Hematopoietic multipotent progenitor cell treated with erythropoietin and hydrocortisone succinate and interleukin-3 and kit ligand, for 6 days (in vitro differentiated cells): ENCODE measurements around the gene ABHD6.
A peak's percentile ranks its signal among the peaks of the same experiment; 100 is the strongest.
"Not testable (repeated sequence)": the region's sequence is repeated elsewhere in the genome, so short reads cannot be mapped to it uniquely, and the experiment has no call there.

Experiments
- DNase-seq: peaks from one replicate; pipeline ENCODE4 v3.0.0-alpha.2; 2015

The ABHD6 gene

DNA sequence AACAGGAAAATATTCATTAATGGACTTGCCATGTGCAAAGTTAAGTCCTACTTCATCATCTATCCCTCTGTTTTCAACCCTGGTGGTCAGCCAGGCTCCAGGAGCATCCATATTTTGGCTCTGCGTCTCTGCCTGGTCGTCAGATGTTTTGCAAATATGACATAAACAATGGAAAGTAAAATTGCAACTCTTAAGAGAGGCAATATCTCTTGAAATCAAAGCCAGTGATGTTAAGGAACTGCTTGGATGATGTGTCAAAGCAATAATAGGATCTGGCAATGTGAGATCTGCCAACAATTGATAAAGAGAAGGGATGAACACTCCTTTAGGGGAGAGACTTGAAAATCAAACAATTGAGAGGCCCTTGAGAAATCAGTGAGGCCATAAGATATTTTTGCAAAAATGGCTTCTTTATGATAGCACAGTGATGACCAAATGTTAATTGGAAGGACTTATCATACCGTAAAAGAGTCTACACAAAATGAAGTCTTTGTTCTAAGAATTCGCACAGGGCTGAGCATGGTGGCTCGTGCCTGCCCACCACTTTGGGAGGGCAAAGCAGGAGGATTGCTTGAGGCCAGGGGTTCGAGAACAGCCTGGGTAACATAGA, 6.5 kb downstream of the ABHD6 start:
- no peak for DNase-seq

DNA sequence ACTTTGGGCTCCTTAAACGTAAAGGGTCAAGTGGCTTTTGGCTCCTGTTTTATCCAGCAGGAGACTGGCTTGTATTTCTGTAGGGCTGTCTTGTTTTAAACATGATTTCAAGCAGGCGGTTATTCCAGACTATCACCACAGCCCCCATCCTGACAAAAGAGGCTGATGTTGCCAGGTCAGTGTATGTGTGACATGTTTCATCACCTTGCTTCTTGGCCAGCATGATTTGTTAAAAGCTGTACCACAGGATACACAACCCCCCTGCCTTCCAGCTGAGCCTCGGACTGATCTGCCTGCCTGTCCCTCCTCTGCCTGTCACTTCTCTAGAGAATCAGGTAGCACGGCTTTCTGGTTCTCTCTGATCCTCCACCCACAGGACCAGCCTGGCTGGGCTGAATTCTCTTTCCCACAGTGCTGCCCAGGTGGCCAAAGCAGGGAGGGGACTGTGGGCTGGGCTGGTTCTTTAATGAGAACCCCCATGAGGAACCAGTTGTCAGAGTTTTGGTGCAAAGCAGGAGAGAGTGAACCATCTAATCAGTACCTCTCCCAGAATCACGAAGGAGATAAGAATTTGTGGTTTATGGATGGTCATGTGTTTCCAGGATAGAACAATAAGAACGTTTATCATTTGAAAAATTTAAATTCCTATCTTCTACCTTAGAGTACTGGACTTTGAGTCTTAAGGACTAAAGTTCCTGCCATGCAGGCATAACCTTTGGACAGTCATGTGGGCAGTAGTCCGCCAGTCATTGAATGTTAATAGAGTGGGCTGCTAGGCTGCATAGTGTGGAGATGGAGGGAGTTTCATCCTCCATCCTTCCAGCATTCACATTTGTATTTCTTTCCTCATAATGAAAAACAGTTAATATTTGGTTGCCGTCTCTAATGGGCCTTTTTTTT, 8.8 kb downstream of the ABHD6 start:
- peak; percentile 15 for DNase-seq

GRCh38 chr3:58249358-58250092, 11.9 kb downstream of the ABHD6 start:
- no peak for DNase-seq

DNA sequence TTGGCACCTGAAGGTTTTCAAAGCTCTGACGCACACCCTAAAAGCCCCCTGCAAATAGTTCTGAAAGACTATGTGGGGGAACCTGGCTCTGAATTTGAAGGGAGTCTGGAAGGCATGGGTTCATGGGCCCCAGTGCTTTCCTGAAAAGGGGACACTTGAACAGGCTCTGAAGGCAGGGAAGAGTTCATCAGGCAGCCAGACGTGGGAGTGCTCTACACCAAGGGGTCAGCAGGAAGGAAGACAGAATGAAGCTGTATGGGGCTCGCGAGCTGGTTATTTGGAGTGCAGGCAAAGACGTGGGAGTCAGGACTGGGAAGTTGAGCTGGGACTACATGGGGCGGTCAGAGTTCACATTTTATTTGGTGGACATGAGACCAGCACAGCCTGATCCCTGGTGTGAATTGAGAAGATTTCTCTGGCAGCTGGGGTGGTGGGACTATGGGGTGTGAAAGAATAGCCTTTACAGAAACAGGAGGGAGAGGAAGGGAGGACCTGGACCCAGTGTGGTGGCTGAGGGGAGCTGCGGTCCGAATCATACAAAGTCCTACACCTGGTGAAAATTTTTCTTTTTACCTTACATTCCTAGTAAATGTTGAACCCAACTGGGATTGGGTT, 12.6 kb downstream of the ABHD6 start:
- no peak for DNase-seq

GRCh38 chr3:58251631-58252035, 14.0 kb downstream of the ABHD6 start:
- DNase-seq = no peak

DNA sequence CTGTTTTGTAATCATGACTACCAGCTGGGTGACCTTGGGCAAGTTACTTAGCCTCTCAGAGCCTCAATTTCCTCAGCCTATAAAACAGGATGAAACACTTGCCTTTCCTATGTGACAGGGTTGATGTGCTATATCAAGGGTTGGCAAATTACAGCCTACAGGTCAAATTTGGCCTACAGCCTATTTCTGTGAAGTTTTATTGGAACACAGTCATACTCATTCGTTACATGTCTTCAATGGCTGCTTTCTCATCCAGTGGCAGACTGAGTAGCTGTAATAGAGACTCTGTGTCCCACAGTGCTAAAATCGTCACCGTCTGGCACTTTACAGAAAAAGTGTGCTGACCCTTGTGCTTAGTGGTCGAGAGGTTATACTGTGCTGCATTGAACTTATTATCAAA, 16.6 kb downstream of the ABHD6 start:
- no peak for DNase-seq

DNA sequence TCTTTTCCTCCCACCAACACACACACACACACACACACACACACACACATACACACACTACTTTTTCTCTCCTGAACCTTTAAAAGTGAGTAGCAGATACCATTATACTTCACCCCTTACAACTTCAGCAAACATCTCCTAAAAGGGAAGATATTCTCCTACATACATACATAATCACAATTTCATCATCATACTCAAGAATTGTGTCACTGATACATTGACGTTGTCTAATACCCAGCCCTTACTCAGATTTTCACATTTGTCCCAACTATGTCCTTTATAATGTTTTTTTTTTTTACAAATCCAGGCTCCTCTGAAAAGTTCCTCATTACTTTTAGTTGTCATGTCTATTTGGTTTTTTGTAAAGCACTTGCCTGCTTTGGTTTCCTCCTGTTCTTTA, 18.5 kb downstream of the ABHD6 start:
- no peak for DNase-seq

DNA sequence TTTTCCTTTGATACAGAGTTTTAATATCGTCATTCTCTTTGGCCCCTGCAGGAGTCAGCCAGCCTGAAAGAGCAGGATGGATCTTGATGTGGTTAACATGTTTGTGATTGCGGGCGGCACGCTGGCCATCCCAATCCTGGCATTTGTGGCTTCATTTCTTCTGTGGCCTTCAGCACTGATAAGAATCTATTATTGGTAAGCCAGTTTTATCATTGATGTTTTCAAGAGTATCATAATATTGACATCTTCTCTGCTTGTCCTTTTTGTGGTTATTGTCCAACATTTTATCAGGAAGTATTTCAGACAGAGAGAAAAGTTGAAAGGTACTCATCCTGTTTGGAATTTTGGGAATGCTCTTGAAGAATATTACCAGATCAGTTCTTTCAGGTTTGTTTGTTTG, 18.9 kb downstream of the ABHD6 start:
- DNase-seq = no peak

GRCh38 chr3:58258392-58259055, 20.9 kb downstream of the ABHD6 start:
- no peak for DNase-seq

GRCh38 chr3:58260261-58260731, 22.7 kb downstream of the ABHD6 start:
- no peak for DNase-seq

DNA sequence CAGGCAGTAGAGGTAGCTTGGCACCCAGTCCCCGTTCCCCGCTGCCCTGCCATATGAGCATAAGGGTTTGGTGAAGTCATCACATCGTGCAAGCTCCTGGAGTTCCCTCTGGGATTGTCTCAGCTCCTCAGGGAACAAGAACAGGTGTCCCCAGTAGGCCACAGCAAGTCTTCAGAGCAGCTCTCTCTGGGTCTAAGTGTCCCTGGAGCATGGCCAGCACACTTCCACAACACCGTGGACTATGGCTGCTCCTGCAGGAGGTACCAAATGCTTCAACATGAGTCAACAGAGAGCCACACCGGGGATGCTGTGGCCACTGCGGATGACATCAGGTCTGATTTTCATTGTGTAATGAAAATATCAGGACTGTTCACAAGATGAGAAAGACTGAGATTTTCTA, 23.1 kb downstream of the ABHD6 start:
- no peak for DNase-seq

- no peak for DNase-seq
Measured at GRCh38 chr3:58261954-58262666, 24.5 kb downstream of the ABHD6 start.

DNA sequence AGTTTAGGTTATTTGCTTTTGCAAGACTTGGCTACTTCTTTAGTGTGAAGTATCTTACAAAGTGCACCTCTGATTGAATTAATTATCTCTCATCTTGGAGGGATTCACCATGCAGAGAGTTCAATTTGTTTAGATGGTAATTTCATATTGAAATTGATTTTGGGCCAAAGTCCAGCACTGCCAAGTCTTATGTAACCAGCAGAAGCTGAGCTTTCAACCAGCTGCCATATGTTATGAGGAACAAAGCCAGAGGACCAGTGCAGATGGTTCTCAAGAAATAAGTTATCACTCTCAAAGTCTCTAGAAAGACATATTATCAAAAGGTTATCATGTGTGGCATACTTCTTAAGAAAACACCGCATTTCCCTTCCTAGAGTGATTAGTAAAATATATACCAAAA, 29.0 kb downstream of the ABHD6 start:
- no peak for DNase-seq

DNA sequence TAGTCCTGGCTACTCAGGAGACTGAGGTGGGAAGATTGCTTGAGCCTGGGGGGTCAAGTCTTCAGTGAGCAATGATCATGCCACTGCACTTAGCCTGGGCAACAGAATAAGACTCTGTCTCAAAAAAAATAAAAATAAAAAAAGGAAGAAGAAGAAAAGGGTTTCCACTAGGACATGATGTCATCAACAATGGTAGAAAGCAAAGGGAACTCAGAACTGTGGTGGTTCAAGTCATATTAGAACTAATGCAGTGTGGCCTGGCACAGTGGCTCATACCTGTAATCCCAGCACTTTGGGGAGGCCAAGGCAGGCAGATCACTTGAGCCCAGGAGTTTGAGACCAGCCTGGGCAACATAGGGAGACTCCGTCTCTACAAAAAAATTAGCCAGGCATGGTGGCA, 30.0 kb downstream of the ABHD6 start:
- not testable (repeated sequence) for DNase-seq

DNA sequence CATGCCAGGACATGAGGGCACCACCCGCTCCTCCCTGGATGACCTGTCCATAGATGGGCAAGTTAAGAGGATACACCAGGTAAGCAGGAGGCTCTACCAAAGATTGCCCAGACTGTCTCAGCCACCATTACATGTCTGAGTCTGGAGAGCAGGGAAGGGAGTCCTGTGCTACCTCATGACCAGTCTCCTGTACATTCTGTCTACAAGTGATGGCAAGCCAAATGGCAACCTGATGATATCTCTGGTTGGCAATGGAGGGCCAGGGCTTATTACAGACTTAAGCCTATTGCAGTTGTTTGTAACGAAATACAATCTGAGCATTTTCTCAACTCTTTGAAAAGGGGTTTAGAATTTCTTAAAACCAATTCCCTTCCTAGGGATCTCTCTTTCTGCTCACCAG, 31.8 kb downstream of the ABHD6 start:
- DNase-seq = no peak

DNA sequence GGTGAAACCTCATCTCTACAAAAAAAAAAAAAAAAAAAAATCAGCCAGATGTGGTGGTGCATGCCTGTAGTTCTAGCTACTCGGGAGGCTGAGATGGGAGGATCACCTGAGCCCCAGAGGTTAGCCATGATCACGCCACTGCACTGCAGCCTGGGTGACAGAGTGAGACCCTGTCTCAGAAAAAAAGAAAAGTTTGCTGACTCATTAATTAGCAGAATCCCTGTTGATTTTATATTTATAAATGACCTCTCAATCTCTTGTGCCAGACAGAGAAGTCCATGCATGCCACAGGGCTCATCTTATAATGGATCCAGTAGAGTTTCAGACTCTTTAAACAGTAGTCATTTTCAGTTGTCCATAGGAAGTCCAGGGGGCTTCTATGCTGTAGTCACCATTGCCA, 32.9 kb downstream of the ABHD6 start:
- no peak for DNase-seq

DNA sequence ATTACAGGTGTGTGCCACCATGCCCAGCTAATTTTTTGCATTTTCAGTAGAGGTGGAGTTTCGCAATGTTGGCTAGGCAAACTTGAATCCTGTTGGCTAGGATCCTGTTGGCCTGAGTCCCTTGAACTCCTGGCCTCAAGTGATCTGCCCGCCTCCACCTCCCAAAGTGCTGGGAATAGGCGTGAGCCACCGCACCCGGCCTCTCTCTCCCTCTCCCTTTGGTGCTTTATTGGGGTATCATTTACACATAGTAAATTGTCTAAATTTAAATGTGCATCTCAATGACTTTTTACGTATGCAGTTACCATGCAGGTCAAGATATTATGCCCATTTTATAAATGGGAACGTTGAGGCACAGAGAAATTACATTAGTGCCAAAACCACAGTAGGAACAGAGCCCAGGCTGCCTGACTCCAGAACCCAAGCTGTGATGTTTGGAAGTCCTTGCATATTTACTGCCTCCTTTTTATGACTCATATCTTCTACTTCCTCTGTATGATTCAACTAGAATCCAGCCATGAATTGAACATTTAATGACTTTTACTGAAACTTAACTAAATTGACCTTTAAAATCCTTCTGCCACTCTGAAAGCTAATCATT, 34.4 kb downstream of the ABHD6 start:
- DNase-seq = no peak

- no peak for DNase-seq
Measured at GRCh38 chr3:58272891-58273290, 35.3 kb downstream of the ABHD6 start.

- not testable (repeated sequence) for DNase-seq
Measured at GRCh38 chr3:58273362-58273761, 35.8 kb downstream of the ABHD6 start.

DNA sequence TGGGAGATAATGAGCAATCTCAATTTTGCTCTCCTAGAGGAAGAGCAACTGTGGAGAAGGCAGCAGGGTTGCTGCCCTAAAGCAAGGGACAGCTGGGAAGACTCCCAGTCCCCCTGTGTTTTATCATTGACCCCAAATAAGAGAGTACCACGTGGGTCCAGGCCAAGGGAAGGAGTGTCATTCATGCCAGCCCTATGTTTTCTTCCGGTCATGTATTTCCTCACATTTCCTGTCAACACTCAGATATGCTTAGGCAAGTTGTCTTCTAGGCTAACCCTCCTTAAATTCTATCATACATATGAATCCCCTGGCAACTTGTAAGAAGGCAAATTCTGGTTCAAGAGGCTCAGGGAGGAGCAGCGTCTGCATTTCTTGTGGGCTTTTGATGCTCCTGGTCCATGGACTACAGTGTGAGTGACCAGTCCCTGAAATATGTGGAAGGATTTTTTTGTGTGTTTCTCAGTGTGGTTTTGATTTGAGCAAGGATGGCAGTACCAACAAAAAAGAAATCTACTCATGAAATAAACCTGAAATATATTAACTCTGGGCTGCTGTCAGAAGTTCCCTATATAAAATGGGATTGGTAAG, 36.5 kb downstream of the ABHD6 start:
- no peak for DNase-seq

DNA sequence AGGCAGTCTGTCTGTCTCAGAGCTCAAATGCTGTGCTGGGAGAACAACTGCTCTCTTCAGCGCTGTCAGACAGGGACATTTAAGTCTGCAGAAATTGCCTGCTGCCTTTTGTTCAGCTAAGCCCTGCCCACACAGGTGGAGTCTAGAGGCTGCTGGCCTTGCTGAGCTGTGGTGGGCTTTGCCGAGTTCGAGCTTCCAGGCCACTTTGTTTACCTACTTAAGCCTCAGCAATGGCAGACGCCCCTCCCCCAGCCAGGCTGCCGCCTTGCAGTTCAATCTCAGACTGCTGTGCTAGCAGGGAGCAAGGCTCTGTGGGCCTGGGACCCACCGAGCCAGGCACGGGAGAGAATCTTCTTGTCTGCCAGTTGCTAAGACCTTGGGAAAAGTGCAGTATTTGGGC, 43.5 kb downstream of the ABHD6 start:
- DNase-seq = no peak
